Loucy (cell line): ENCODE results near the gene TMEM156.

Source experiments
- EZH2phosphoT487 ChIP-seq: fragments of 200-600 bp; IDR thresholded peaks from 2 replicates; pipeline ENCODE4 v1.6.1; 2018; ENCODE audit warnings: antibody characterized with exemption, mild to moderate bottlenecking, moderate library complexity, borderline replicate concordance
- TF ChIP-seq, protein P1 (sequence below): fragments of 200-600 bp; sonication (generic); conservative IDR thresholded peaks from 2 replicates; pipeline ENCODE4 v1.5.1; 2014; ENCODE audit warnings: mild to moderate bottlenecking, antibody characterized with exemption, low read length

- TF ChIP-seq, protein P1, sequence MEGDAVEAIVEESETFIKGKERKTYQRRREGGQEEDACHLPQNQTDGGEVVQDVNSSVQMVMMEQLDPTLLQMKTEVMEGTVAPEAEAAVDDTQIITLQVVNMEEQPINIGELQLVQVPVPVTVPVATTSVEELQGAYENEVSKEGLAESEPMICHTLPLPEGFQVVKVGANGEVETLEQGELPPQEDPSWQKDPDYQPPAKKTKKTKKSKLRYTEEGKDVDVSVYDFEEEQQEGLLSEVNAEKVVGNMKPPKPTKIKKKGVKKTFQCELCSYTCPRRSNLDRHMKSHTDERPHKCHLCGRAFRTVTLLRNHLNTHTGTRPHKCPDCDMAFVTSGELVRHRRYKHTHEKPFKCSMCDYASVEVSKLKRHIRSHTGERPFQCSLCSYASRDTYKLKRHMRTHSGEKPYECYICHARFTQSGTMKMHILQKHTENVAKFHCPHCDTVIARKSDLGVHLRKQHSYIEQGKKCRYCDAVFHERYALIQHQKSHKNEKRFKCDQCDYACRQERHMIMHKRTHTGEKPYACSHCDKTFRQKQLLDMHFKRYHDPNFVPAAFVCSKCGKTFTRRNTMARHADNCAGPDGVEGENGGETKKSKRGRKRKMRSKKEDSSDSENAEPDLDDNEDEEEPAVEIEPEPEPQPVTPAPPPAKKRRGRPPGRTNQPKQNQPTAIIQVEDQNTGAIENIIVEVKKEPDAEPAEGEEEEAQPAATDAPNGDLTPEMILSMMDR, result no peak
- TF ChIP-seq EZH2phosphoT487, result no peak
These were observed 82.0 kb downstream of the TMEM156 start for GRCh38 chr4:38950159-38950558.
